GM10248 (cell line): Measurements from ENCODE around the gene NANOGP8.

Experiments
- CTCF ChIA-PET: fragments of 300-600 bp; sonication (Branson Sonifier 250); formaldehyde crosslinking; extraction: SDS; loops from one replicate; lab custom pipeline; 2021; ENCODE audit warnings: antibody characterized with exemption; lab: Yijun Ruan, JAX
- POLR2A ChIA-PET: fragments of 350-650 bp; sonication (Branson Sonifier 250); formaldehyde crosslinking; extraction: SDS; loops from one replicate; lab custom pipeline; 2020; ENCODE audit warnings: antibody characterized with exemption; lab: Yijun Ruan, JAX
- DNase-seq: peaks from one replicate; pipeline ENCODE4 v3.0.0; 2012; ENCODE audit errors: extremely low spot score
- TF ChIP-seq, protein P1 (sequence below): IDR thresholded peaks from 2 replicates; pipeline ENCODE4 v1.5.1; 2012; ENCODE audit warnings: mild to moderate bottlenecking, low read depth; ENCODE audit errors: extremely low read depth, missing control alignments, control extremely low read depth

NANOGP8 gene

DNA sequence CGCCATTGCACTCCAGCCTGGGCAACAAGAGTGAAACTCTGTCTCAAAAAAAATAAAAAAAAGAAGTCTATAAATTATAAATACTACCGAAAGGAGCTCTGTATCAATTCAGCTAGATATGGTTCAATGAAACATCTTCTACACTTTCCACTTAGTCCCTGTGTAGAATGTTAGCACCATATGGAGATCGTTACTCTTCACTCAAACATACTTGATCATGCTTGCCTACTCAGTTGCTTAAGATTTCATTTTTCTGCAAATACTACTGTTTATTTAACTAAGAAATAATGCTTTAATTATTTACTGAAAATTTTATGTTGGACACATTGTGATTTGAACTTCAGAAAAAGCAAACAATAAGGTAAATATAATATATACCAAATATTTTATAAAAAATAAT, 17.1 kb upstream of the NANOGP8 start:
- no peak for DNase-seq
- CTCF ChIA-PET = interaction anchor here (1.7 kb wide), 1 partner anchor 342 kb away, joined by 4 read pairs; no protein-coding TSS in a partner anchor
- TF ChIP-seq, protein P1, sequence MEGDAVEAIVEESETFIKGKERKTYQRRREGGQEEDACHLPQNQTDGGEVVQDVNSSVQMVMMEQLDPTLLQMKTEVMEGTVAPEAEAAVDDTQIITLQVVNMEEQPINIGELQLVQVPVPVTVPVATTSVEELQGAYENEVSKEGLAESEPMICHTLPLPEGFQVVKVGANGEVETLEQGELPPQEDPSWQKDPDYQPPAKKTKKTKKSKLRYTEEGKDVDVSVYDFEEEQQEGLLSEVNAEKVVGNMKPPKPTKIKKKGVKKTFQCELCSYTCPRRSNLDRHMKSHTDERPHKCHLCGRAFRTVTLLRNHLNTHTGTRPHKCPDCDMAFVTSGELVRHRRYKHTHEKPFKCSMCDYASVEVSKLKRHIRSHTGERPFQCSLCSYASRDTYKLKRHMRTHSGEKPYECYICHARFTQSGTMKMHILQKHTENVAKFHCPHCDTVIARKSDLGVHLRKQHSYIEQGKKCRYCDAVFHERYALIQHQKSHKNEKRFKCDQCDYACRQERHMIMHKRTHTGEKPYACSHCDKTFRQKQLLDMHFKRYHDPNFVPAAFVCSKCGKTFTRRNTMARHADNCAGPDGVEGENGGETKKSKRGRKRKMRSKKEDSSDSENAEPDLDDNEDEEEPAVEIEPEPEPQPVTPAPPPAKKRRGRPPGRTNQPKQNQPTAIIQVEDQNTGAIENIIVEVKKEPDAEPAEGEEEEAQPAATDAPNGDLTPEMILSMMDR = no peak
- POLR2A ChIA-PET = no interaction called here

DNA sequence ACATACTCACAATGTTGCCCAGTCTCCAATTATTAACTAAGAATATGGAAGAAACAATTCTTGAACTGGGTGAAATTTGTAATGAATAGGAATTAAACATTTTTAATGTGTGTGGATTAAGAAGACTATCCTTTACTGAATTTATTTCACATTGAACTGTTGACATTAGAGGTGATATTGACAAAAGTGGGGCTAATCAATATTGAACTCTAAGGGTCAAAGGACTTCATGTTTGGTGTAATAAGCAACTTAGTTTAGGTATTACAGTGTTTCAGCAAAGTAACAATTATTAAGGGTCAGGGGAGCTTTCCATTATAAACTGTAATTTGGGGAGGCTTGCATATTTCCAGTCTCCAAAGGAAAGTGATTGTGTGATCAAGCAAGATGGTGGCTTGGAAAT, 16.2 kb upstream of the NANOGP8 start:
- no peak for DNase-seq
- TF ChIP-seq, protein P1 = no peak
- ChIA-PET CTCF (interaction anchor here (1.7 kb wide), 1 partner anchor 343 kb away, joined by 4 read pairs; no protein-coding TSS in a partner anchor), POLR2A (no interaction called here)

DNA sequence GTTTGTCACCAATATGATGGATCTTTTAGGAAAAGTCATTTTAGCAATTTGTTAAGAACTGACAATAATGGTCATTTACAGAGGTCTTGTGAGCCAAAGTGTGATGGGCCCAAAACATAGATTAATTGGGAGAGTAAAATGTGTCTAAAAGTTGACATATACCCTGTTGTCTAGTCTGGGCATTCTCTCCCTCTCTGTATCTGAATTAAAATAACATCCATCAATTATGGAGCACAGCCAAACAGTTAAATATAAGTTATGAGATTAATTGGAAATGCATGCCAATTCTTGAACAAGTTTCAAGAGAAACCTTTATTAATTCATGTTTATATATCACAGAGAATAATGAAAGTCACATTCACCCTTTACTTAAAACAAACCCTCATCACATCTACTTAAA, 13.6 kb upstream of the NANOGP8 start:
- CTCF ChIA-PET = interaction anchor here (1.7 kb wide), 1 partner anchor 9 kb away, joined by 4 read pairs; no protein-coding TSS in a partner anchor

DNA sequence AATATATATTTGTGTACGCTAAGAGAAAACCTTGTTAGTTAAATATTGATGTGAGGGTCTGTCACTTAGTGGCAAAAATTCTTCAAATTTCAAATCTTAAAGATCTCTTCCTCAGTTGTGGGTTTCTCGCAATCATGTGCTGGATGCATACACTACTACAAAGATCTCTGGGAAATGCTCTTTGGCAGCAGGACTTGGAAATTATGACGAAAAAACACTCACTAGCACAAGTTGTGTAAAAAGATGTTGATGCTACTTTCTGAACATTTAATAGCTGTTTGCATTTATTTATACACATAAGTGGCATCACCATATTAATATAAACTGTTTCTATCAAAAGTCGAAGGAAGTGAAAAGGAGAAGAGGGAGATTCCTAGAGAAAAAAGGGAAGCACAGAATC, 10.8 kb upstream of the NANOGP8 start:
- TF ChIP-seq, protein P1 = no peak
- ChIA-PET CTCF (no interaction called here), POLR2A (no interaction called here)
- DNase-seq = no peak

More for the DNA sequence above, 13.6 kb upstream of the NANOGP8 start:
- POLR2A ChIA-PET = no interaction called here
- TF ChIP-seq, protein P1 = no peak
- DNase-seq = no peak

DNA sequence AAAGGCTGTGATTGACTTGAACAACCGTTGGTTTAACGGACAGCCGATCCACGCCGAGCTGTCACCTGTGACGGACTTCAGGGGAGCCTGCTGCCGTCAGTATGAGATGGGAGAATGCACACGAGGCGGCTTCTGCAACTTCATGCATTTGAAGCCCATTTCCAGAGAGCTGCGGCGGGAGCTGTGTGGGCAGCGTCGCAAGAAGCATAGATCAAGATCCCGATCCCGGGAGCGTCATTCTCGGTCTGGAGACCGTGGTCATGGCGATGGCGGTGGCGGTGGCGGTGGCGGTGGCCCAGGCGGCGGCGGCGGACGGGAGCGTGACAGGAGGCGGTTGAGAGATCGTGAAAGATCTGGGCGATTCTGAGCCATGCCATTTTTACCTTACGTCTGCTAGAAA, 7.8 kb upstream of the NANOGP8 start:
- TF ChIP-seq, protein P1 = no peak
- ChIA-PET CTCF (no interaction called here), POLR2A (no interaction called here)
- no peak for DNase-seq

DNA sequence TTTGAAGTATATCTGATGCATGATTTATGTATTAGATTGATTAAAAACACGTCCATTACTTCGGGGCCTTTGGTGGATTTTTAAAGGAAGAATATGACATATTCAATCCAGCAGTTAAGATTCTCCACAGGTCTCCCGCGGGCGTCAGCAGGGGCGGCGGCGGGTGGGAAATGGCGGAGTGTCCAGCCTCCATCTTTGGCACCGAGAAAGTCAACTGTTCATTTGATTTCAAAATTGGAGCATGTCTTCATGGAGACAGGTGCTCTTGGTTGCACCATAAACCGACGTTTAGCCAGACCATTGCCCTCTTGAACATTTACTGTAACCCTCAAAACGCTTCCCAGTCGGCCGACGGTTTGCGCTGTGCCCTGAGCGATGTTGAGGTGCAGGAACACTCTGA, 7.2 kb upstream of the NANOGP8 start:
- ChIA-PET POLR2A (no interaction called here), CTCF (no interaction called here)
- TF ChIP-seq, protein P1 = no peak
- no peak for DNase-seq
